A172 (cell line): Measurements from ENCODE around the gene BBIP1. TPM values are rescaled to one million over a fixed set of nuclear protein-coding genes. Genes with fewer than 3 reads are reported as not detected.
"Not testable (repeated sequence)": the region's sequence is repeated elsewhere in the genome, so short reads cannot be mapped to it uniquely, and the experiment has no call there.

Experiments
- DNase-seq: peaks from one replicate; pipeline ENCODE4 v3.0.0-alpha.2; 2015; ENCODE audit warnings: low spot score
- total RNA-seq: library from RNA; depleted of rRNA; stranded (reverse); fragments of >200 nt; shearing (Covaris generic); gene quantifications from 2 replicates; pipeline ENCODE4 v1.2.3, GENCODE V29; 2014

Gene BBIP1
- total RNA-seq, 1 experiment from 2014 or later: 76.2 TPM

DNA sequence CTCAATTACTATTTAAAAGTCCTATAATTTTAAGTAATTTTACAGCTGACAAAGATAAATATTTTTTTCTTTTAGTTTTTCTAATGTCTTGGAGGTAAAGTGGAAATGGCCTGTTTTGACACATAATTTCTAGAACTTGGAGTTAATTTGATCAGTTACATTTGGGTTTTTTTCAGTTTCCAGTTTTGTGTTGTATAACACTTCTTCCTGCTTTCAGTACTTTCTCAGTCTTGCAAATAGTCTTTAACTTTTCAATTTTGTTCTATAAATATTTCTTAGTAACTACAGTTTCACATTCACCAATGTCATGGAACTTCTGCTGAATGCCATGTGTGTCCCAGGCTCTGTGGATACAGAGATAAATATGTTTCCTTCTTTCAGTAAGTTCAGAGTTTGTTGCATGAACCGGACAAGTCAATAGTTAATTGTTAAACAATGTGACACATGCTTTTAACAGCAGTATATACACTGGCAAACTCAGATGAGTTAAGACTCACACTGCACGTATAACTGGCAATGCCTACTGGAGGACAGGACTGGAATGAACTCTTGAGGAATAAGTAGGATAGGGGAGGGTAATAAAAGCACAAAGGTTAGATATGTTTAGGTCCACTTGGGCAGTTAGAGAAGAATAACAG, 5.0 kb upstream of the BBIP1 start:
- no peak for DNase-seq

DNA sequence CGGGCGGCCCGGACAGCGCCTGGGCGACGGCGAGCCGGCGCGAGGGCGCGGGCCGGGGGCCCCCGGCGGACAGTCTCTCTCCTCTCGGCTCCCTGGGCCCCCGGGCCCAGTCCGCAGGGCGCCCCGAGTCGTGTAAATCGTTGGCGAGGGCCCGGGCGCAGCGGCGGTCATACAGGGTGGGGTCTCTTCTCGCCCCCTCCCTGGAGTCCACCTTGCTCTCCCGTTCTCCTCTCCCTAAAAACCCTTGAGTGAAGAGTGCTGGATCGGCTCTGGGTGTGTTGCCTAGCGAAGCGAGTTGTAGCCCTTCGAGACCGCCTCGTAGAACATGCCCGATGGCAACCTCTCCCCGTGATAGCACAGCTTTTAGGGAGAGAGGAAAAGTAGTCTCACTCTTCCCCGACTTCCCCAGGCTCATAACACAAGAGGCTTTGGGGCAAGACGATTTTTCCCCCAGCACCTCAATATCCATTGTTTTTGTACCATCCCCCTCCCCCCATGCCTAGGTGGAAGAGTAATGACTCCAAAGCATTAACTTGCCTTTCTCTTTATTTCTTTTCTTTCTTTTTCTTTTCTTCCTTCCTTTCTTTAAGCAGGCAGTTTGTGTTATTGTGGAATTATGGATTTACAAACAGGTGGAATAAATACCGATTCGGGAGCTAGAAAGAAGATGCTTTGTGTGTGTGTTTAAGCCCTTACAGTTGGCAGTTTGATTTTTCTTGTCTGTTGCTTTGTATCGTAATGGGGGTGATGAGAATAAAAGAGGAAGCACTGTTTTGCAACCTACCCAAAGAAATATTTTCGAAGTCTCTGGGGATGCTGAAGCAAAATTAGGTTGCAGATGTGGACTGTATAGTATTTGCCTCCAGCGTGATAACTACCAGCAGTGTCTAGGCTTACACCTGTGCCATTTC, 1.2 kb upstream of the BBIP1 start:
- peak; percentile 41 for DNase-seq

DNA sequence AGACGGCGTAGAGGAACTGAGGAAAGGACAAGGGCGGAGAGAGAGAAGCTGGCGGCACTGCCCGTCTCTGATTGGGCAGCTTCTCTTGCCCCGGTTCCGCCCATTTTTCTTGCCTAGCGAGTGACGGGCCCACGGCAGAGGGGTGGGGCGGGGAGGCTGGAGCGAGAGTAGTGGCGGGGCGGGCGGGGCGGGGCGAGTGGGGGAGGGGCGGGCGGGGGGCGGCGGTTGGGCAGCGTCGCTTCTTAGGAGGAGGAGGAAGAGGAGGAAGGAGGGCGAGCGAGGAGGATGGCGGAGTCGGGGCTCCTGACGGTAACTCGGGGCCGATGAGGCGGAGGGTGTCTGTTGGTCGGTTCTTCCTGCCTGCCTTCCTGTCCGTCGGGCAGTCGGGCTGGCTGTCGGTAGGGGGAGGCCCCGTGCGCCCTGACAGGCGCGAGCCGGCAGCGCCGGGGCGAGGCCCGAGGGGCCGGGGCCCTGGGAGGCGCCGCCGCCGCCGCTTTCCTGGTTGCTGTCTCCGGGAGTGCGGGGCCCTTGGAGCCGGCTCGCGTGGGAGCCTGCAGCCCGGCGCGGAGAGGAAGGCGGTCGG, 460 bp upstream of the BBIP1 start, which contains the start of gene SHOC2:
Gene SHOC2, plus strand, starts transcription at position 256 of the 583 bp plus-strand sequence. CDS start 44,755 bp downstream, outside the sequence.
- DNase-seq: no peak

DNA sequence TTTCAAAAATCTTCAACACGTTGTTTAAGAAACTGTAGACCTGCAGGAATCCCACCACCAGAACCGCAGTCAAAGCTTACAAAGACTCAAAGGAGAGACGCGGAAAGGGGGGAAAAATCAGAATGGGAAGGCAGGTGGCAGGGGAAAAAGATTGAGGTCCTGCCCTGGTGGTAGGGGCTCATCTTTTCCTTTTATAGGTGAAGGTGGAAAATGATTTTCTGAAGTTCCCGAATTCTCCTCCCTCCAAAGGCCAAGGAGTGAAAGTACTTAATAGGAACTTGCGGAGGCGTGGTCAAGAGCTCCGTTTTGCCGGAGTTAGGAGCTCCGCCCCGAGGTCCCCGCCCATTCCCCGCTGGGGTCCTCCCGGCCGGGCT, 724 bp downstream of the BBIP1 start:
- DNase-seq: peak; percentile 91

DNA sequence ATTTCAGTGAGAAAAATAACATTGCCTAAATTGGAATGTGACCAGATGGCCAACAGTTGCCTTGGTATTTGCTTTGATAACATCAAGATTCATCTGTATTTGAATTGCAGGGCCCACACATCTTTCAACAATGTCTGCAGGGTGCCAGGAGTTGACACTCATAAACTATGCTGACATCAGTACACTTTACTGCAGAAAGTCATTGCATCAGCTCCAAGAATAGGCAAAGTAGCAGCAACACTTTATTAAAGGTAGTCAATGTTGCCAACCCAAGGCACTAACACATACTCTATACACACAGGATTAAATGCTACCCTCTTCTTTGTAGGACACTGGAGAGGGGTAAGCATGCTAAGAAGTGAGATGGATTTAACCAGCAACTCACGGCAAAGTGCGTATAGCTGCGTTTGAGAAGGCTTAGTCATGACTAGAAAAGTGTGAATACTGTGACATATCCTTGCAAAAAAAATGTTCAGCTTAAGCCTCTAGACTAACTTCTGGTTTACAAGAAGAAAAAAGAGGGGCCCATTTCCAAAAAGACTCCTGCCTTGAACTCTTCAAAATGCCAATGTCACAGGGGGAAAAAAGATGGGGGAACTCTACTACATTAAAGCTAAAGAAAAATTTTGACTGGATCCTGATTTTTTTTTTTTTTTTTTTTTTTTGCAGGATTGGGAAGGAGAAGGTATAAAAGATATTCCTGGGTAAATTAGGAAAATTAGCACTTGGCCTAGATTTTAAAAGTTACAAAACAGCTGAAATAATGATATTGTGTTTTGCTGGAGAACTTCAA, 2.2 kb downstream of the BBIP1 start:
- DNase-seq: peak; percentile 50

DNA sequence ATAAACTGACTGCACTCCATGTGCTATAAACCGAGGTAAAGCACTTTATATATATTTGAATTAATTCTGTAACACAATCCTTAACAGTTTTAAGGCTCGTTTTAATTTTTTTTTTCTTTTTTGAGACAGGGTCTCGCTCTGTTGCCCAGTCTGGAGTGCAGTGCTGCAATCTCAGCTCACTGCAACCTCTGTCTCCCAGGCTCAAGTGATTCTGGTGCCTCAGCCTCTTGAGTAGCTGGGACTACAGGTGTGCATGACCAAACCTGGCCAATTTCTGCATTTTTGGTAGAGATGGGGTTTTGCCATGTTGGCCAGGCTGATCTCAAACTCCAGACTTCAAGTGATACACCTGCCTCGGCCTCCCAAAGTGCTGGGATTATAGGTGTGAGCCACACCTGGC, 3.4 kb downstream of the BBIP1 start:
- DNase-seq: not testable (repeated sequence)

DNA sequence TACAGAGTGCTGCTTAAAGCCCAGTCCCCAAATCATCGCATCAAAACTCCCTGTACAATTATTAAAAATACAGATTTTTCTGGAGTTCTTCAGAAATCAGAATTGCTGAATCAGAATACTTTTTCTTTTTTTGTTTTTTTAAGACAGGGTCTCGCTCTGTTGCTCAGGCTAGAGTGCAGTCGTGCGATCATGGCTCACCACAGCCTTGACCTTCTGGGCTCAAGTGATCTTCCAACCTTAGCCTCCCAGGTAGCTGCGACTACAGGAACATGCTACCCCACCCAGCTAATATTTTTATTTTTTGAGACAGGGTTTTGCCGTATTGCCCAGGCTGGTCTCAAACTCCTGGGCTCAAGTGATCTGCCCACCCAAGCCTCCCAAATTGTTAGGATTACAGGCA, 3.9 kb downstream of the BBIP1 start:
- no peak for DNase-seq

DNA sequence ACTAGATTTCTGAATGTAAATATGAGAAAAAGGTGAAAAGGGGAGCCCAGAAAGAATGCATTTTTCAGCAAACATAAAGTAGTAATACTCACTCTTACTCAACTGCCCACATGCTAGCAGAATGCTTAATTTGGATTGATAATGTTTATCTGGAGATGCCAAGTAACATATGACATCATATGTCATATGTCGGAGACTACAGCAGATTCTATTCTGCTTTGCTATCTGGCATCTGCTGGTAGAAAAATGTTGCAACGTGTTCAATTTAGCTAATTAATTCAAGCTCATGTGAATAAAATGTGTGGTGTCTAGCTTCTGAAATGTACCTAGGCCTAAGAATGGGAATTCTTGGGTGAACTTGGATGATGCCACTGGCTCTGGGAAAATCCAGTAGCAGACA, 4.5 kb downstream of the BBIP1 start:
- DNase-seq: no peak

DNA sequence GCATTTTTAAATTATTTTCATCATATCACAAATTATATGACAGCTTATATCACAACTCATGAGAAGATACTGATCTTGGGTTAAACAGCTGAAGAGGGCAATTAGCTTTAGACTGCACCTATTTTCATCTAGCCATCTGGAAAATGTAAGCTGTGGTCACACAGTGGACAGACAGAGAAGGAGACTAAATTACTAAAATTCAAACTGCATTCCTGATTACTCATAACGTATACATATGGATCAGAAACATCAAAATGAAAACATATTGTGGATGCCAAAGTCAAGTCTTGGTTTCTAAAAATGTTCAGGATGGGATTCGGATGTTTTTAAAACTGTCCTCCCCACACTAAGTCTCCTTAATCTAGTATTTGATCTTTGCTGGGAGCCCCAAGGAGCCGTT, 6.6 kb downstream of the BBIP1 start:
- peak; percentile 29 for DNase-seq

DNA sequence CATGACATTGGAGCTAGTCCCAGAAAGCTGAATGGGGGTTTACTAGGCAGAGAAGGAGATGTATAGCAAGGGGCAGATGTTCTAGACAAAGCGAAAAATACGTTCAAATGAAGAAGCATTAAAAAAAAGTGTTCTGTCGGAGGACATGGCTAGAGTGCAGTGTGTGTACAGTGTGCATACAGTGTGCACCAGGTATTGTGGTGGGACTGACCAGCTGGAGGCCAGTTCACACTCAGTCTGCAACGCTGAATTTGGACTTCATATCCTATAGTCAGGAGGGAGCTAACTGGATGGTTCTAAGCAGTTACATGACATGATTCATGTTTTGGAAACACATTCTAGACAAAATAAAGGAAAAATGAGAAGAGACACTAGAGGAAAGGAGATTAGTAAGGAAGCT, 8.8 kb downstream of the BBIP1 start:
- DNase-seq: no peak

DNA sequence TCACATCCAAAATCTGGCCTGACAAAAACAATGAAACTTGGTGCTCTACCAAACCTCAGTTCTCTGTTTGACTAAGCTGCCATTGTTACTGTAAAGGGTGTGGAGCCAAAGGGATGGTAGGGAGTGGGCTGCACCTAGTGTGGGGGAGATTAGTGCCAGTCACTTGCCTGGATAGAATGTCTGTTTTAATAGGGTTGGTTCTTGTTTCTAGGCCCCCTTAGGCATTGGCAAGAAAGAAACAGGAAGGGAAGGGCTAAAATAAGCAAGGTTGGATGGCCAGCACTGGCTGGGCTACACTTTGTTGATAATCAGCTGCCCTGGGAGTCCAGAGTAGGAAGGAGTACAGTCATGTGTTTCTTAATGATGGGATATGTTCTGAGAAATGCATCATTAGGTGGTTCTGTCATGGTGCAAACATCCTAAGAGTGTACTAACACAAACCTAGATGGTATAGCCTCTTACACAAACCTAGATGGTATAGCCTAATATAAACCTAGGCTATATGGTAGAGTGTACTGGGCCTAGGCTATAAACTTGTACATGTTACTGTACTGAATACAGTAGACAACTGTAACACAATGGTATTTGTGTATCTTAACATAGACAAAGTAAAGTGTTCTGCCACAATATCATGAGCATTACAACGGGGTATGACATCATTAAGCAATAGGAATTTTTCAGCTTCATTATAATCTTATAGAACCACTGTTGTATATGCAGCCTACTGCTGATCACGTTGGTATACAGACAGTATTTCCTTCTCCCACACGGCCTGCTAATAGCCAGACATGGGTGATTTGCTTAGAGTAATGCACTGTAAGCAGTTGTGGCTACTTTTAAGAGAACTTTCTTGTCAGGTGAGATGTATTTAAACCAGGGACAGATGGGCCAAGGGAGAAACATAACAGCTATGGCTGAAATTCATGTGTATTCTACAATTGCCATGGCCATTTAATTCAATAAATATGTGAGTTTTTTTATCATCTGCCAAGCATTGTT, 15.4 kb downstream of the BBIP1 start:
- DNase-seq: no peak

DNA sequence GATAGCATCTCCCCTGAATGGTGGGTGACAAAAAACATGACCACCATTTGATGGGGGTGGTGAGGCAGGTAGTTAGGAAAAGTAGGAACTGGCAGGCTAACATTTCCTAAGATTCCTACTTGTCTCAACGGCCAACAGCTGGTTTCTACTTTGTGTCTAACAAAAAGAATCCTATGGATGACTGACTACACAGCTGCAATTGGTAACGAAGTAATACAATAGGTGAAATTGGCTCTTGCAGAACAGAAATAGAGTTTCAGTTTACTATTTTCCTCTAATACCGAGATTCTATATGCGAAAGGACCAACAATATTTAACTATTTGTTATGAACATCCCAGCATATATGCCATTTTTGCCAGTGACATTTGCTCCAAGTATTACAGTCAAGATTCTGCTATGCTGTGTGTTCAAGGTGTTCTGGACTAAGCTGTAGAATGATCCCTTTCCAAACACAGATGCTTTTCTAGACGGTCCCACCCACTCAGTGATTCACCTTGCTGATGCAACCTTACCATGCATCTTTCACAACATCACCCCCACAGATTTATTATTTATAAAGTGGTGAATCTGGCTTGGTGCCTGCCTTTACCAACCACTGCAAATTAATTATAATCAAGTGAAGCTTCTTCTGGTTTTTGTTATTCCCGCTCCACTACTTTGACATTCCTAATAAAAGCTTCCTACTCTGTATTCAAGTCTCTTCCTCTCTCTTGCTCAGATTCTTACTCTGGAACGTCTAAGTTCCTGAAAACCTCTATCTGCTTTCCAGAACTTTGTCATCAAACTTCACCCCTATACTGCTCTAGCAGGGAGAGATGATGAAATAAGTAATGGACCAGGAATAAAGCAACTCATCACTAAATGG, 16.8 kb downstream of the BBIP1 start:
- DNase-seq: peak; percentile 51

DNA sequence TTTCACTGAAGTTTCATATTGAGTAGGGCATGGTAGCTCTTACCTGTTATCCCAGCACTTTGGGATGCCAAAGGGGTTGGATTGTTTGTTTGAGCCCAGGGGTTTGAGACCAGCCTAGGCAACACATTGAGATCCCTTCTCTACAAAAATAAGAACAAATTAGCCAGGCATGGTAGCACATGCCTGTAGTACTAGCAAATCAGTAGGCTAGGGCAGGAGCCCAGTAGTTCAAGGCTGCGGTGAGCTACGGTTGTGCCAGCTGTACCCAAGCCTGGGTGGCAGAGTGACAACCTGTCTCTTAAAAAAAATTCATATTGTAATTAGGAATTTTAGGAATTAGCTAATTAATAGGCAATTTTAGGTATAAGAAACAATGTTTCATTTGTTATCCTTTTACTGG, 18.0 kb downstream of the BBIP1 start:
- DNase-seq: no peak

DNA sequence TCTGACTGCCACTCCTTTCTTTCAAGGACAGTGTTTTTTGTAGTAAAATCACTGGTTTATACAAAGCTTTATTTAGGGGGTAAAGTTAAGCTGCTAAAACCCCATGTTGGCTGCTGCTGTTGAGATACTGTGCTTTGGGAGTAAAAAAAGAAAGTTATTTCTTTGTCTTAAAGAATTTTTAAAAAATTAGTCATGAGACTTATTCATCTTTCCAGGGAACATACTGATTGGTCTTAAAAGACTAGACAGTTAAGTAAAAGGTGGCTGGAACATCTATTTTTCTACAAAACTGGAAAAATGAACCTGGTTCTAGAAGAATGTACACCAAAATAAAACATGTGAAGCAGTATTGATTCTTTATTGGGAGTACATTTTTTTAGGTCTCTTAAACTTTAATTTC, 20.6 kb downstream of the BBIP1 start:
- no peak for DNase-seq

DNA sequence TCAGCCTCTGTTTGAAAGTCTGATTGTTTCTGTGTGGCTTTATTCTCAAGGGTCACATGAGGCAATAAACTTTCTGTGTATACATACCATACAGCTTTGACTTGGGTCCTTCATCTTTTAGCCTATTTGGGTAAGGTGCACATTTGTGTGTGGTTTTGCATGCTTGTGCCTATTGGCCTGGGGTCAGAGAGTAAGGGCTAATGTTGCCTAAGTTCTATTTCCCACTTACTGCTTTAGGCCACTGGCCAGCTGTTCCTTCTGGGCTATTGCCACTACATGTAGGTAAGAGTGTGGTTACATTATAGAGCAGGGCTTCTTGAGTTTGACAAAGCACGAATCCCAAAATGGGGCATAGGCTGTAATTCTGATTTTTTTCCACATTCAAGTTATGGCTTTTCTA, 21.8 kb downstream of the BBIP1 start:
- no peak for DNase-seq

DNA sequence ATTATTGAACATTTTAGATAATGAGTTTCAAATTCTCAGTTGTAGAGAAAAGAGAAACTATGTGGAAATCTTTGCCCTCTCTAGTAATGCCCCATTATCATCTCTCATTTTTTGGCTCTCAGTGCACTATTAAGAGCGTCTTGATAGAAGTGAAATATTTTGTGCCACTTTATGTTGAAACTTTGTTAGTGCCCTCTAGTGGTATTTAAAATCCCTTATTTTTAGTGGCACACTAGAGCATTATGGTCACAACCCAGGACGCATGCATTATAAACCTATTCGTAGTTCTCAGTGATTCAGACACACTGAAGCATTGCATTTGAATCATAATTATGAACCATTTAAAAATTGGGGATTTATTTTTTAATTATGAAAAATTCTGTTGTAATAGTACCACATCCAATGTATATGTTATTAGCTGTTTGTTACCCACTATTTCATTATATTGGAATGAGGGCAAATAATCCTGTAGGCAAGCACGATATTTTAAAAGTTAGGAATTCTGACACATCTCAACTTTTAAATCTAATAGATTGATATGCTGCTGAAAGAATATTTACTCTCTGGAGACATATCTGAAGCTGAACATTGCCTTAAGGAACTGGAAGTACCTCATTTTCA, 25.3 kb downstream of the BBIP1 start:
- DNase-seq: no peak

DNA sequence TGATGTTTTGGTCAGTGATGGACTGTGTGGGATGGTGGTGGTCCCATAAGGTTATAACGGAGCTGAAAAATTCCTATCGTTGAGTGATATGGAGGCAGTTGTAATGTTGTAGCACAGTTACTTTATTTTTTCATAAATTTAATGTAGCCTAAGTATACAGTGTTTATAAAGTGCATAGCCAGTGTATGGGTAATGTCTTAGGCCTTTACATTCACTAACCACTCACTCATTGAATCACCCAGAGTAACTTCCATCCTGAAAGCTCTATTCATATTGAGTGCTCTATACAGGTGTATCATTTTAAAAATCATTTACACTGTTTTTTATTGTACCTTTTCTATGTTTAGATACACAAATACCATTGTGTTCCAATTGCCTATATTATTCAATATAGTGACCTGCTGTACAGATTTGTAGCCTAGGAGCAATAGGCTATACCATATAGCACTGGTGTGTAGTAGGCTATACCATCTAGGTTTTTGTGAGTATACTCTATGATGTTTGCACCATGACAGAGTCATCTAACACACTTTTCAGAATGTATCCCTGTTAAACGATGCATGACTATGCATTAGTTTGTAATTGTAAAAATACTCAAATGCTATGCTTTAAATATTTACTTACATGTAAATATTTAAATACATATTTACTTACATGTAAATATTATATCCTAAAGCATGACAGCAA, 26.2 kb downstream of the BBIP1 start:
- no peak for DNase-seq

DNA sequence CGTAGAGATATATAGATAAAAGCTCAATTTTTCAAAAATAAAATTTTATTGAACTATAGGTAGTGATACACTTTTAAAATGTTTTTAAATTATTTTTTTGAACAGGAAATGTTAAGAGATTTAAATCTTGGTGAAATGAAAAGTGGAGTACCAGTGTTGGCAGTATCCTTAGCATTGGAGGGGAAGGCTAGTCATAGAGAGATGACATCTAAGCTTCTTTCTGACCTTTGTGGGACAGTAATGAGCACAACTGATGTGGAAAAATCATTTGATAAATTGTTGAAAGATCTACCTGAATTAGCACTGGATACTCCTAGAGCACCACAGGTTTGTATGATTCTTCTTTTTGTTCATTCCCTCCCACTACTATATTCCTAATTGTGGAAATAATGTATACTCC, 31.4 kb downstream of the BBIP1 start:
- no peak for DNase-seq
